ACHN (cell line): Measurements from ENCODE around the gene PARD3.
"Not testable (repeated sequence)": the region's sequence is repeated elsewhere in the genome, so short reads cannot be mapped to it uniquely, and the experiment has no call there.

Experiments
- DNase-seq: peaks from one replicate; pipeline ENCODE4 v3.0.0-alpha.2; 2015
- in situ Hi-C: cut with HindIII; loops from 2 replicates; pipeline ENCODE4 v1.10.0; 2017; ENCODE audit warnings: low sequenced_read_pairs, low pct_ligation_motif_present, low pct_unique_long_range_greater_than_20kb

Gene PARD3

DNA sequence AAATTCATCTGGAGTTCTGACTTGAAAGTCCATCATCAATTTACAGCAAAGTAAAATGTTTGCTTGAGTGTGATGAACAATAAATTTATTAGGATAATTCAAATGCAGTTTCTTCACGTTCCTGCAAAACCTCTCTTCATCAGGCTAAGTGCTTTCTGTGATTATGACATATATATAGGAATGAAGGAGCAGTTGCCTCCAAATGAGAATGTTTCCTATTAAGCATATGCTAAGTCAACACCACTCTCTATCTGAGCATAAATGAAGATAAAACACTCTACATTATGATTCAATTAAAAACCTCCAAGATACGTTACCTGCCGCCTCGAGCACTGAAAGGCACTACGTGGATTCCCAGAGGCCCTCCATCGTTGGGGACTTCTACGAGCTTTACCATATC lies 416.1 kb downstream of the PARD3 start:
- no peak for DNase-seq
- in situ Hi-C loops: no loop called here

DNA sequence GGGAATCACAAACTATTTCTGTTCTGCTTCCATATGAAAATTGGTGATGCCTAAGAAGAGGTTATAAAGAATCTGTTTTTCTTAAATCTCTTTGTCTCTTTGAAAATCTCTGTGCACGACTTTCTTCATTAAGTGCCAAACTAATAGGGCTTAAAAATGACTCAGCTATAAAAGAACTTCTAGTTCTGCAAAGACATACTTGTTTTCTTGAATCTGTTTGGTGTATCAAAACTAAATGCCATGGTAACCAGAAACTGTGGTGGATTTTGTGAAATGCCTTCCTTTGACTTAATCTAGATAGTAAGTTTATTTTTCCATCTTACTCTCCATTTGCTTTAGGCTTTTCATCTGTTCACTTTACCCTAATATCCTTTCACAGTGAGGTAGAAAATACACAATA lies 417.8 kb downstream of the PARD3 start:
- DNase-seq: no peak
- in situ Hi-C loops: no loop called here

DNA sequence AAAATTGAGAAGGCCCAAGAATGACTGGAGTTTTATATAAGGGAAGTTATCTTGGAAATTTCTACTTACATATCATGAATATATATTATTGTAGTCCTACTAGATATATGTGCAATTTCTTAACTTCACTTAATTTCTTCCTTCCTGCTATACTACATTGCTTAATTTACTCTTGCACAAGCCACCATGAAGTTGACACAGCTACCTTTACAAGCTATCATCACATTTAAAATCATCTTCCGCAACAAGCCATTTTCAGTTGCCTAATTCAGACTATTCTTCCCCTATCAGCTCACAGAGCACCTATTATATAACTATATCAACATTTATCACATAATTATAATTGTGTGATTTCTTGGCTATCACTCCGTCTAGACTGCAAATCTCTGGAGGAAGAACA lies 418.4 kb downstream of the PARD3 start:
- in situ Hi-C loops: no loop called here
- DNase-seq: no peak

DNA sequence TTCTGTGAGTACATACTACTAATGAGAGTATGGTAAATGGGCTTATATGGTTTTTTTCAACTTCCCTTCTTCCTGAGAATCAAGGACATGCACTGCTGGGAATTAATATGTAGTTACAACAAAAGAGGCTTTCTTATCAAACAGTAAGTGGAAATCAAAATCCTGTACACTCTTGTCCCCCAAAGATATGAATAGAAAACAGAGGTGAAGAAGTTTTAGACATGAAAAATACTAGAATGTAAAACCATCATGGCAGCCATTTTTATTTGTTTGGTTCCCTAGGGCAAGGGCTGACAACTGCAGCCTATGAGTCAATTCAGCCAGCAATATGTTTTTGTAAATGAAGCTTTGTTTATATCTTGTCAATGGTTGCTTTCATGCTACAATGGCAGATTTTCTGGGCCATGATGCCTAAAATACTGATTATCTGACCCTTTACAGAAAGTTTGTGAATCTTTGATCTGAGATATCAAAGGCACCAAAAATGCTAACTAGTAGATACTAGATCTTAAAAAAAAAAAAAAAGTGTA lies 422.4 kb downstream of the PARD3 start:
- in situ Hi-C loops: no loop called here
- DNase-seq: no peak

DNA sequence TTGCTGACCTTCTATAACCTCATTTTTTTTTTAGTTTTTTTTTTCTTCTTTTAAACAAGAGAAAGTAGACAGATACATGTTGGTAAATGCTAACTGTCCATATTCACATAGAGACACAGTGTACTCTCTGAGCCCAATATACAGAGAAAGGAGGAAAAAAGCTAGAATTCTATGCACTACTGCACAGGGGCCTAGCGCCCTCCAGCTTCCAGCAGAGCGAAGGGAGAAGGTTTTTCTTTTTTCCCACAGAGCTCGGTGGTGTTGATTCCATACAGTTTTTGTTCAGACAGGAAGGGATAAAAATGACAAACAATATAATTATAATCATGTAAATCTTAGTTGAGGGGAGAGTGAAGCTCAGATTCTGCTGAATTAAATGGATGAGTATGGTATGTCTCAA lies 423.9 kb downstream of the PARD3 start:
- in situ Hi-C loops, DNase-seq: not testable (repeated sequence)

DNA sequence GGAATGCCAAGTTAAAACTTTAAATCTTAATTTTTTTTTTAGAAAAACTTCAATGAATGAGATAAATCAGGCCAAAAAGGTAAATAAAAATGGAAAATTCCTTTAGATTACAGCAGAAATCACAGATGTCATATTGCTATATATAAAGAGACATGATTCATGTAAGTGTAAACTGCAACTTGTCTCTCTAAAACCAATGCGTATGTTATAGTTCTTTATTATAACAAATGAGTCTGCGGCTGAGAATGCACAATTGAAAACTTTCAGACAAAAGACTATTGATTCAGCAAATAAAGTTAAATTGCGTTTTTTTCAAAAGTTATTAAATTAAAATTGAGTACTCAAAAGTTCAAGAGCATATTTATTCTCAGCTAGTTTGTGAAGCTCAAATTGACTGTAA lies 425.3 kb downstream of the PARD3 start:
- no peak for DNase-seq
- in situ Hi-C loops: no loop called here

DNA sequence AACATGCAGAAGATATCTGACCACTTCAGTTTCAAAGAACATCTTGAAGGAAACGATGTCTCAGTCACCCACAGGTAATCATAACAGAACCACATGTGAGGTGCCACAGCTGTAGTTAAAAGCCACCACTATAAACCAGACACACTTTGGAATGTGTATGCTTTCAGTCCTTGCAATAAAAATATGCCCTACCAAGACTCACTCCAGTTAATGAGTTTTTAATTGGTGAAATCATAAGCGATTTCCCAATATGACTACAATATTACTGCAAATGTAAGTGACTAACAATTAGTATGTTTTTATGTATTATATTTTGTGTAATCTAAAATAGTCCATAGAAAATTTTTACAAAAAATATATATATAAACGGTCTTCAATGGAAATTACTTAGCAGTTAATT lies 428.2 kb downstream of the PARD3 start:
- in situ Hi-C loops: no loop called here
- DNase-seq: no peak

DNA sequence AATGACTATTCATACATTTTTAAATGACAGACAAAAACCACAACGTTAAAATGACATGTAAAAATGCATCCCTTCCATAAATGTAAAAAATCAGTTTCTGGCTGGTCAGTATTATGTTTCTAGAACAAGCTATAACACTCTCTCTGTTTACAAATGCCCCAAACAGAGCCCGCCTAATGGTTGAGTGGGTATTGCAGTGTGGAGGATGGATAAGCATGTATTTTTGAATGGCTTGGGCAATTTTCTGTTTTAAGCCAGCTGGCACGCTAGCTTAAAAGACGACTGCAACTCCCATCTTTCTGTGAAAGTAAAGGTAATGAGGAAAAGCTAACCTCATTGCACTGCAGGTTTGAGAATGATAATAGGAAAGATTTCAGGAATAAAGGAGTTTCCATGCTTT lies 430.7 kb downstream of the PARD3 start:
- no peak for DNase-seq

DNA sequence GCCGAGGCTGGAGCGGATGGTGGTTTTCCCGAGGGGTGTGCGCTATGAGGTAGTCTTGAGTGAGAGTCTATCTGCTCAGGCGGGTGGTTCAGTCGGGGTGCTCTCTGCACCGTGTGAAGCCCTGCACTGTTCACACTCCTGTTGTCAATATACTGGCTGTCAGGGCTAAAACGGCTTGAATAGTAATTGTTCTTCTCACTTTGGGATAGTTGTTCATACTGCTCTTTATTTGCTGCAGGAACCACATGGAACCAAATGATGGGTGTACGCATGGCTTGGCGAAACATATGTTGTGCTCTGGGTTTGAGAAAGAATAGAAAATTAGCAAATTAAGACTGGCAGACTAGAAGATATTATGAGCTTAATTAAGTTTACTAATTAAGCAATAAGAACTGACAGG lies 432.5 kb downstream of the PARD3 start:
- in situ Hi-C loops: no loop called here
- DNase-seq: no peak

More for the DNA sequence above, 430.7 kb downstream of the PARD3 start:
- in situ Hi-C loops: no loop called here

DNA sequence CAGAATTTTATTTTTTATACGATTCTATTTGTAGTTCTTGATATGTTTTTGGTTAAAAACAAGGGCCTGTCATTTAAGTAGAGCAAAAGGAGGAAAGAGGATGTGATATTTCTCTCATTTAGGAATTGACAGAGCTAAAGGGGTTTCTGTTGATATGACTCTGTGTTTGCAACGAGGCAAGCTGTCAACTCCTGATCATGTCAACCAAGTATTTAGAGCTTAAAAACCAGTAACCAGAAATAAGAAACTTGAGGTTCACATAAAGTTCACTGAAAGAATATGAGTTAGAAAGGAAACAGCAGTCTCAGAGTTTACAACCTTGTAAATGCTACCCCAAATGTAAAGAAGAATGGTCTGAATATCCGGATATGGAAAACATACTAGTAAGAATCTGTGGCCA lies 434.2 kb downstream of the PARD3 start:
- in situ Hi-C loops: no loop called here
- DNase-seq: no peak

DNA sequence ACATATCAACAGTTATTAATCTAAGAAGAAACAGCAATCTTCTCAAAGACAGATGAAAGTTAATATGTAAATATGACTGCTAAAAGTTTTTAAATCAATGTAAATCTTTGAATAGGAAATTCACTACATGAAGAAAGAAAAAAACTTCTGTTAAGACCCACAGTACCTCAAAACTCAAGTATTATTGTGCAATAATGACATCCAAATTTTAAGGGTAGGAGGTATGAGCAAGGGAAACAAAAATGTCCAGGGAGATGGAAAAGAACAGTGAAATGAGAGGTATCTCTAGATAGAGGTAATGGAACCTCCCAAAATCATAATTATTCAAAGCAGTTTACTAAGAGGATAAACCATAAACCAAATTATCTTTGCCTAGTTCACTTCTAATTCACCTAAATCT lies 436.8 kb downstream of the PARD3 start:
- in situ Hi-C loops: no loop called here
- no peak for DNase-seq

DNA sequence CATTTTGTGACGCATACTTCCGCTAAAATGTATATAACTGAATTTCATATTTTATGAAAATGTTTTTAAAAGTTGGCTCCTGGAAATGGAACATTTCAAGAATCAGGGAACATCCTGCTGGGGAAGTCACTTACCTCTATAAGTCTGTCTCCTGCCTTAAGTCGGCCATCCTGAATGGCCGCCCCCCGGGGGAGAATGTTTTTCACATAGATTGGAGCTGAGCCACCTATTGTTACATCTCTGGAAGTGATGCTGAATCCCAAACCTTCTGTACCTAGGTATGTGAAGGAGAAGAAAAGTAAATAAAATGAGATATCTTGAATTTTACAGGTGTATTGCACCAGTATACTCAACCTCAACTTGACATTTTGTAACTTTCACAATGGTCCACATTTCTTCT lies 437.3 kb downstream of the PARD3 start:
- DNase-seq: no peak
- in situ Hi-C loops: no loop called here

DNA sequence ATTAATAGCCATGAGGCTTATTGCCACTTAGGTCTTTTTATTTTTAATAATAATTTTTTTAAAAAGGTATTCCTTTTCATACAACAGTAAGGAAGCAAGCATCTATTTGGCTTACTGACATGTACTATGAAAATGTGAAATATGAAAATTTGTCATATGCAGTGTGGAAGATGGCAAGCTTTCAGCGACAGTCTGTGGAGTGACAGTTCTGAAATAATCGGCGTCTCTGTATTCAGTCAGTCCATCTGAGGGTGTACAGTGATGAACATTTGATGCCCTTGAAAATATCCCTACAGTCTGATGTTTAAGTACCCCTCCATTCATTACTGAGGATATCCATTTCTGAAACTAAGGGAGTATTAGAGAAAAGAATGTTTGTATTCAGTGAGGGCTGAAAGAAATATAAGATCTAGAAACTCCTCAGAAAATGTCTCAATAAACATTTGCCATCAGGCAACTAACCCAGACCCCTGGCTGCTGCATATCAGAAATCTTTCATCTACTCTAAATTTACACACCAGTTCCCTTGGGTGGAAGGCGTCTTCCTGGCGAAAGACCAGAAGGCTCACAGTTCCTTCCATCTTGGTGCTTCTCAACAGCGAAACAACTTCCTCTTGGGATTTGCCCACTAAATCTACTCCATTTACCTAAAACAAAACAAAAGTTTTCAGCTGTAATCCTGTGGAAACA lies 440.6 kb downstream of the PARD3 start:
- in situ Hi-C loops: no loop called here
- DNase-seq: no peak

DNA sequence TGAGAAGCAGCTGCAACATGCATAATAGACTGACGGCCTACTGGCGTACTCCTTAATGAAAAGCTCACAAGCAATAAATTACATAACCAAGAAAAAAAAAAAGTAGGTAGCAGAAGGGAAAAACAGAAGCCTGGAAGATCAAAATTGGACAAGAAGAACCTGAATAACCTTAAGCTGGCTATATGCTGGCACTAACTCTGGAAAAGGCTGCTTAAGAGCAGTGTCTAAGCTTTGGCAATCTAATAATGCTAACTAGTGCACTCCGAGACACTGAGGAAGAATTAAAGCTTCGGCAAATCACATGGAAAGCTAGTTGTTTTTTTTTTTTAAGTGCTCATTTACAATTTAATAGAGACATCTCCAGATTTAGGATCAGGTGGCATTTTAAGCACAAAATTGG lies 441.9 kb downstream of the PARD3 start:
- in situ Hi-C loops: no loop called here
- no peak for DNase-seq

DNA sequence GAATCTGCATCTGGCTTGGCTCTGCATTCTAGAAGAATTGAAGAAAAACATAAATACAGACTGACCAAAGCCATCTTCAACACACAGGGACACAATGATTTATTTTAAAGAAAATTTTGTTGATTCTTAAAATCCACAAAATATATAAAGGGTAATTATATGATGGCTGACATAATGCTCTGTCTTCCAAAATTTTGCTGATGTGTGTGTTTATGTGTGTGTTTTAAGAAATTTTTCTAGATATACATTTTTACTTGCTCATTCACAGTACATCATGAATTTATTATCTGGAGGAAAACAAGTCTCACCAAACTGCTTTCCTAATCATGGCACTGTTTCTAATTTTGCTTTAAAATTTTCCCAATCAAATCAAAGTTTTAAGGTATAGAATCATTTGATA lies 442.6 kb downstream of the PARD3 start:
- in situ Hi-C loops: no loop called here
- no peak for DNase-seq

DNA sequence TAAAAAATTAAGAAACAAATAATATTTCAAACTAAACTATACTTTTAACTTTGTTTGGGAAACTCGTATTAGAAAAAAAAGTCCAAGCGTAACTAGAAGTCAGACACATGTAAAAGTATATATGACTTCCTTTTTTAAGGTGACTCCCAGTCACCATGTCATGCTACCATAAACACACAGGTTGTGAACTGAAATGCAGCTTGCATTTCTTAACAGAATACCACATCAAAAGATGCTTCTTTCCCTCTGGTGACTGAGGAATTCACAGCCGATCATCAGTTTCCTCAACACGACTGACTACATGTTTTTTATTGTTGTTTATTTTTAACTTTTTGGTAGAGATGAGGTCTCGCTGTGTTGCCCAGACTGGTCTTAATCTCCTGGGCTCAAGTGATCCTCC lies 445.0 kb downstream of the PARD3 start:
- DNase-seq: no peak
- in situ Hi-C loops: no loop called here

DNA sequence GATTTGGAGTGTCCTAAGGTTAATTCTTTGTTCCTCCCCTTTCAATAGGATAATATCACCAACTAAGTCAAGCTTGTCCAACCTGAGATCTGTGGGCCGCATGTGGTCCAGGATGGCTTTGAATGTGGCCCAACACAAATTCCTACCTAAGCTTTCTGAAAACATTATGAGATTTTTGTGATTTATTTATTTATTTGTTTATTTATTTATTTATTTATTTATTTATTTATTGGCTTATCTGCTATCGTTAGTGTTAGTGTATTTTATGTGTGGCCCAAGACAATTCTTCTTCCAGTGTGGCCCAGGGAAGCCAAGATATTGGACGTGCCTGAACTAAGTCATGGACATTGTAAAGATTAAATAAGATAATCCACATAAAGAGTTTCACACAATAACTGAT lies 446.0 kb downstream of the PARD3 start:
- DNase-seq: no peak
- in situ Hi-C loops: no loop called here

DNA sequence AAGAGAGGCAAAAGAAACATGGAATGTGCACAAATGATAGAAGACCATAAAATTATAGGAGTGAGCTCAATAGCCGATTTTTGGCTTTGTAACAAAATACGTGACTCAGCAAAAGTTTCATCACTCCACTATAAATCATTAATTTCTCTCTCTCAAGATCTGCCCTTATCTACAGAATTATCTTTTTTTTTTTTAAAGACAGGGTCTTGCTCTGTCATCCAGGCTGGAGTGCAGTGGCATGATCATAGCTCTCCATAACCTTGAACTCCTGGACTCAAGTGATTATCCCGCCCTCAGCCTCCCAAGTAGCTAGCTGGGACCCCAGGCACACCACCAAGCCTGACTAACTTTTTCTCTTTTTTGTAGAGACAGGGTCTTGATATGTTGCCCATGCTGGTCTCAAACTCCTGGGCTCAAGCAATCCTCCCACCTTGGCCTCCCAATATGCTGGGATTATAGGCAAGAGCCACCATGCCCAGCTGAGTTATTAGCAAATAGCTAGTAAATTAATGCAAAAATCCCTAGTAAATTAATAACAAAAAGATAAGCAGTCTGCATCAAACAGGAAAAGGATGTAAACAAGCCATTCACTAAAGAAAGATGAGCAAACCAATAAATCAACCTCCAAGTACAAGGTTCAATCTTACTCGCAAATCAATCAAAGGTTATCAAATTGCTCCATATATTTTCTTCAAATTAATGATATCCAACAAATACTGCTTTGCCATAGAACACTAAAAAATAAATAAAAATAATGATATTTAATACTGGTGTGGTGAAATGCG lies 450.7 kb downstream of the PARD3 start:
- in situ Hi-C loops: no loop called here
- DNase-seq: peak; percentile 53

DNA sequence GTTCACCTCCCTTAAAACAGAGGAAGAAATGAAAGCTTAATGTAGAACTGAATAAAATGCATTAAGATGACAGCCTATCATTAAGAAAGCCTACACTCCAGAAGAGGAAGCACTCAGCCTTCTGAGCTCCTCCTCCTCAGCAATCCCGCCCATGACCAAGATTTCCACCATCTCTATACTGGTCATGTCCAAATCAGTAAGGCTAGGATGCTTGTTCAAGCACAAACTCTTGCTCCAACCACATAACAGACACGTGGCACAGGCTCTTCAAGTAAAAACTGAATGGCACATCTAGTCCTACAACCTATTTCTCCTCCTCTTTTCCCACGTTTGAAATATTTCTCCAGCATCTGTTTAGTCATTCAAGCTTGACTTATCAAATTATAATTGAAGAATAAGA lies 454.1 kb downstream of the PARD3 start:
- DNase-seq: no peak
- in situ Hi-C loops: no loop called here

DNA sequence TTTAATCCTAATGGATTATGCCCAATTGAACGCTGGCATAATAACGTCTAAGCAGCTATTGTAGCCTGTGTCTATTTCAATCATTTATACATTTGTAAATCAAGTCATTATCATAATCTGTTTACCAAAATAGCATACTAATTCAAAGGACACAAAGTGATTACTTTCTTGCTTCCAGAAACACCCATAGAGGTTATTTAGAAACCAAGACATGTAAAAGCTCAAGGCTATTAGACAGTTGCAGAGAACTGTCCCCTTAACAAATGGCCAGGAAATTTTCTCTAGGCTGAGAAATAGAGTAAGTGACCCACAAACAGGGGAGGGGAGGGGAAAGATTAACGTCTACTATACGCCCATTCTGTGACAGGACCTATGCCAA lies 455.7 kb downstream of the PARD3 start:
- no peak for DNase-seq
- in situ Hi-C loops: no loop called here
